HG02870 (cell line): ENCODE data around the gene METTL23.

Source experiments
- ATAC-seq: cut with Tn5 transposase; IDR thresholded peaks from one replicate; pipeline ENCODE4 v1.9.1; 2021; ENCODE audit warnings: mild to moderate bottlenecking, moderate library complexity; ENCODE audit not compliant: unreplicated experiment

The METTL23 gene

GRCh38 chr17:76752006-76752405, 25.4 kb downstream of the METTL23 start:
- ATAC-seq, result no peak

GRCh38 chr17:76753061-76753961, 26.7 kb downstream of the METTL23 start:
- no peak for ATAC-seq

- no peak for ATAC-seq
Measured at GRCh38 chr17:76755285-76755684, 28.6 kb downstream of the METTL23 start.

- no peak for ATAC-seq
Measured at GRCh38 chr17:76757256-76757655, 30.6 kb downstream of the METTL23 start.

GRCh38 chr17:76758570-76758969, 31.9 kb downstream of the METTL23 start:
- ATAC-seq, result no peak

- no peak for ATAC-seq
Measured at GRCh38 chr17:76772842-76773525, 46.3 kb downstream of the METTL23 start.

GRCh38 chr17:76775021-76775600, 48.5 kb downstream of the METTL23 start:
- no peak for ATAC-seq

GRCh38 chr17:76781056-76781982, 54.7 kb downstream of the METTL23 start:
- no peak for ATAC-seq

GRCh38 chr17:76783146-76783545, 56.5 kb downstream of the METTL23 start:
- no peak for ATAC-seq
